ENCODE results near the gene ZDHHC1. TPM values are rescaled to one million over a fixed set of nuclear protein-coding genes. Genes with fewer than 3 reads are reported as not detected.

Gene ZDHHC1
- 5.8 and 7.0 TPM in 2 replicates for total RNA-seq (2014; rRNA removed; shearing (Covaris generic))

GRCh38 chr16:67415872-67416793, at the start of gene ZDHHC1:
ZDHHC1 (minus strand) TSS chr16:67416477; CDS start chr16:67407775, 8,702 bp downstream.
- DNase-seq (ENCODE audit: low spot score): peak; percentile 73
- in situ Hi-C loops (cut with HindIII; ENCODE audit: low sequenced_read_pairs): no loop called here

- DNase-seq (ENCODE audit: low spot score): no peak
- in situ Hi-C loops (cut with HindIII; ENCODE audit: low sequenced_read_pairs): no loop called here
Measured at GRCh38 chr16:67464565-67464964, 48.3 kb upstream of the ZDHHC1 start.

GRCh38 chr16:67463691-67464090, 47.4 kb upstream of the ZDHHC1 start:
- DNase-seq (ENCODE audit: low spot score): no peak
- in situ Hi-C loops (cut with HindIII; ENCODE audit: low sequenced_read_pairs): no loop called here

- DNase-seq (ENCODE audit: low spot score): no peak
- in situ Hi-C loops (cut with HindIII; ENCODE audit: low sequenced_read_pairs): no loop called here
Measured at GRCh38 chr16:67463059-67463458, 46.8 kb upstream of the ZDHHC1 start.

- in situ Hi-C loops (cut with HindIII; ENCODE audit: low sequenced_read_pairs): no loop called here
- no peak for DNase-seq (ENCODE audit: low spot score)
Measured at GRCh38 chr16:67462279-67462655, 46.0 kb upstream of the ZDHHC1 start.

GRCh38 chr16:67461600-67462278, 45.5 kb upstream of the ZDHHC1 start:
- DNase-seq (ENCODE audit: low spot score): no peak
- in situ Hi-C loops (cut with HindIII; ENCODE audit: low sequenced_read_pairs): no loop called here

- in situ Hi-C loops (cut with HindIII; ENCODE audit: low sequenced_read_pairs): no loop called here
- DNase-seq (ENCODE audit: low spot score): no peak
Measured at GRCh38 chr16:67460961-67461360, 44.7 kb upstream of the ZDHHC1 start.

- DNase-seq (ENCODE audit: low spot score): no peak
- in situ Hi-C loops (cut with HindIII; ENCODE audit: low sequenced_read_pairs): no loop called here
Measured at GRCh38 chr16:67460168-67460567, 43.9 kb upstream of the ZDHHC1 start.

GRCh38 chr16:67459861-67460150, 43.5 kb upstream of the ZDHHC1 start:
- in situ Hi-C loops (cut with HindIII; ENCODE audit: low sequenced_read_pairs): no loop called here
- DNase-seq (ENCODE audit: low spot score): no peak

- in situ Hi-C loops (cut with HindIII; ENCODE audit: low sequenced_read_pairs): no loop called here
- no peak for DNase-seq (ENCODE audit: low spot score)
Measured at GRCh38 chr16:67459066-67459860, 43.0 kb upstream of the ZDHHC1 start.

GRCh38 chr16:67458121-67458641, 41.9 kb upstream of the ZDHHC1 start:
- in situ Hi-C loops (cut with HindIII; ENCODE audit: low sequenced_read_pairs): no loop called here
- no peak for DNase-seq (ENCODE audit: low spot score)

GRCh38 chr16:67457611-67458010, 41.3 kb upstream of the ZDHHC1 start:
- no peak for DNase-seq (ENCODE audit: low spot score)
- in situ Hi-C loops (cut with HindIII; ENCODE audit: low sequenced_read_pairs): no loop called here

GRCh38 chr16:67456391-67457081, 40.3 kb upstream of the ZDHHC1 start:
- DNase-seq (ENCODE audit: low spot score): peak; percentile 68
- in situ Hi-C loops (cut with HindIII; ENCODE audit: low sequenced_read_pairs): no loop called here

- no peak for DNase-seq (ENCODE audit: low spot score)
- in situ Hi-C loops (cut with HindIII; ENCODE audit: low sequenced_read_pairs): no loop called here
Measured at GRCh38 chr16:67454852-67455251, 38.6 kb upstream of the ZDHHC1 start.

GRCh38 chr16:67454104-67454503, 37.8 kb upstream of the ZDHHC1 start:
- in situ Hi-C loops (cut with HindIII; ENCODE audit: low sequenced_read_pairs): no loop called here
- no peak for DNase-seq (ENCODE audit: low spot score)

GRCh38 chr16:67451704-67452435, 35.6 kb upstream of the ZDHHC1 start:
- no peak for DNase-seq (ENCODE audit: low spot score)
- in situ Hi-C loops (cut with HindIII; ENCODE audit: low sequenced_read_pairs): no loop called here

GRCh38 chr16:67451061-67451703, 34.9 kb upstream of the ZDHHC1 start:
- in situ Hi-C loops (cut with HindIII; ENCODE audit: low sequenced_read_pairs): no loop called here
- no peak for DNase-seq (ENCODE audit: low spot score)

GRCh38 chr16:67449739-67450138, 33.5 kb upstream of the ZDHHC1 start:
- DNase-seq (ENCODE audit: low spot score): no peak
- in situ Hi-C loops (cut with HindIII; ENCODE audit: low sequenced_read_pairs): loop anchor here (5.0 kb wide), 1 partner anchor 33 kb away; the partner anchor contains the start of genes AGRP and ATP6V0D1

Data from G401 (cell line).